ENCODE results near the gene ABI1.
"Not testable (repeated sequence)": the region's sequence is repeated elsewhere in the genome, so short reads cannot be mapped to it uniquely, and the experiment has no call there.

Gene ABI1

GRCh38 chr10:26860443-26861204 is at the start of gene ABI1:
Gene ABI1 (minus strand): TSS chr10:26860958. CDS start chr10:26860863, 95 bp downstream.
- peak; percentile 98 for DNase-seq

- no peak for DNase-seq
These were observed 49.0 kb upstream of the ABI1 start for GRCh38 chr10:26909753-26910152.

GRCh38 chr10:26905253-26905781 is 44.6 kb upstream of the ABI1 start:
- DNase-seq = not testable (repeated sequence)

GRCh38 chr10:26903431-26904217 is 42.9 kb upstream of the ABI1 start:
- no peak for DNase-seq

GRCh38 chr10:26892306-26892923 is 31.7 kb upstream of the ABI1 start:
- DNase-seq = not testable (repeated sequence)

GRCh38 chr10:26890956-26891355 is 30.2 kb upstream of the ABI1 start:
- DNase-seq = peak; percentile 21

- DNase-seq = no peak
These were observed 27.0 kb upstream of the ABI1 start for GRCh38 chr10:26887611-26888215.

GRCh38 chr10:26881600-26882331 is 21.0 kb upstream of the ABI1 start:
- peak; percentile 15 for DNase-seq

GRCh38 chr10:26879744-26880143 is 19.0 kb upstream of the ABI1 start:
- no peak for DNase-seq

GRCh38 chr10:26870766-26871165 is 10.0 kb upstream of the ABI1 start:
- DNase-seq = no peak

GRCh38 chr10:26869528-26869927 is 8.8 kb upstream of the ABI1 start:
- peak; percentile 12 for DNase-seq

GRCh38 chr10:26863351-26864076 is 2.8 kb upstream of the ABI1 start:
- DNase-seq = no peak

- DNase-seq = no peak
These were observed 644 bp upstream of the ABI1 start for GRCh38 chr10:26861205-26861998.

- peak; percentile 65 for DNase-seq
These were observed 686 bp downstream of the ABI1 start for GRCh38 chr10:26860102-26860442.

- DNase-seq = no peak
These were observed 1.3 kb downstream of the ABI1 start for GRCh38 chr10:26859241-26860101.

GRCh38 chr10:26858707-26859034 is 2.1 kb downstream of the ABI1 start:
- DNase-seq = no peak

- DNase-seq = no peak
These were observed 2.6 kb downstream of the ABI1 start for GRCh38 chr10:26857991-26858706.

- not testable (repeated sequence) for DNase-seq
These were observed 3.2 kb downstream of the ABI1 start for GRCh38 chr10:26857553-26857952.

- DNase-seq = no peak
These were observed 5.6 kb downstream of the ABI1 start for GRCh38 chr10:26855186-26855585.

Measured in CD4-positive, alpha-beta T cell treated with Interleukin-17A for 4 hours (primary cell).